HUDEP-2 (cell line): ENCODE measurements around the gene WNT3A.
"Not testable (repeated sequence)": the region's sequence is repeated elsewhere in the genome, so short reads cannot be mapped to it uniquely, and the experiment has no call there.

Experiments used
- DNase-seq, 76 experiments: peaks; one replicate each; lab custom pipeline; 2025; ENCODE audit not compliant: unreplicated experiment in 76 of 76; lab: John Stamatoyannopoulos, UW

The WNT3A gene, protein sequence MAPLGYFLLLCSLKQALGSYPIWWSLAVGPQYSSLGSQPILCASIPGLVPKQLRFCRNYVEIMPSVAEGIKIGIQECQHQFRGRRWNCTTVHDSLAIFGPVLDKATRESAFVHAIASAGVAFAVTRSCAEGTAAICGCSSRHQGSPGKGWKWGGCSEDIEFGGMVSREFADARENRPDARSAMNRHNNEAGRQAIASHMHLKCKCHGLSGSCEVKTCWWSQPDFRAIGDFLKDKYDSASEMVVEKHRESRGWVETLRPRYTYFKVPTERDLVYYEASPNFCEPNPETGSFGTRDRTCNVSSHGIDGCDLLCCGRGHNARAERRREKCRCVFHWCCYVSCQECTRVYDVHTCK

DNA sequence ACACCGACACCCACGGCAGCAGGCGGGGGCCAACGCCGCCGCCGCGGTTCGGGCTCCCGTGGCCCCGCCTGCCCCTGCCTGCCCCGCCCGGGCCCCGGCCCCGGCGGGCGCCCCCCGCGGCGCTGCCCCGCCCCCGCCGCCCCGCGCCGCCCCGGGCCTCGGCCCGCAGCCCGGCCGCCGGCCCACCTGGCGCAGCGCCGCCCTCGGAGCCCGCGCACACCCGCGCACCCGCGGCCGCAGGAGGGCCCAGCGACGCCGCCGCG is at the start of gene WNT3A:
Gene WNT3A, plus strand, starts transcription at position 213 of the 263 bp plus-strand sequence. CDS start 131 bp downstream, outside the sequence.
- no peak for DNase-seq

GRCh38 chr1:227958617-227959324 is 48.0 kb upstream of the WNT3A start:
- no peak for DNase-seq

DNA sequence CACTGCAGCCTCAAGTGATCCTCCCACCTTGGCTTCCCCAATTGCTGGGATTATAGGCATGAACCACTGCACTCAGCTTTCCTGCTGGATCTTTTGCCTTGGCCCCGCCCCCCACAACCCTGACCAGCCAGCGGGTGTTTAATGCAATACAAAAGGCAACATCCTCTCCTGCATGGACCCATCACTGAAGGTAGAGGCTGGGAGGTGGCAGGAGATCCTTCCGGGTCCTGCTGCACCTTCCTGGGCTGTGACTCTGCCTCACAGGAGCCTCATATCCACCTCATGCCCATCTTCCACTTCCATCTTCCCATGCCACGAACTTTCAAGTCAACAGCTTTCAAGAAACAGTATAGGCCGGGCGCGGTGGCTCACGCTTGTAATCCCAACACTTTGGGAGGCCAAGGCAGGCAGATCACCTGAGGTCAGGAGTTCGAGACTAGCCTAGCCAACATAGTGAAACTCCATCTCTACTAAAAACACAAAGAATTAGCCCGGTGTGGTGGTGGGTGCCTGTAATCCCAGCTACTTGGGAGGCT is 47.4 kb upstream of the WNT3A start:
- DNase-seq = no peak

- DNase-seq = no peak
Measured at GRCh38 chr1:227961651-227962466, 44.9 kb upstream of the WNT3A start.

GRCh38 chr1:227966733-227967132 is 40.1 kb upstream of the WNT3A start:
- not testable (repeated sequence) for DNase-seq

- DNase-seq = peak in 2 of 76 experiments; percentile 5 to 28
Measured at GRCh38 chr1:227967815-227968214, 39.0 kb upstream of the WNT3A start.

DNA sequence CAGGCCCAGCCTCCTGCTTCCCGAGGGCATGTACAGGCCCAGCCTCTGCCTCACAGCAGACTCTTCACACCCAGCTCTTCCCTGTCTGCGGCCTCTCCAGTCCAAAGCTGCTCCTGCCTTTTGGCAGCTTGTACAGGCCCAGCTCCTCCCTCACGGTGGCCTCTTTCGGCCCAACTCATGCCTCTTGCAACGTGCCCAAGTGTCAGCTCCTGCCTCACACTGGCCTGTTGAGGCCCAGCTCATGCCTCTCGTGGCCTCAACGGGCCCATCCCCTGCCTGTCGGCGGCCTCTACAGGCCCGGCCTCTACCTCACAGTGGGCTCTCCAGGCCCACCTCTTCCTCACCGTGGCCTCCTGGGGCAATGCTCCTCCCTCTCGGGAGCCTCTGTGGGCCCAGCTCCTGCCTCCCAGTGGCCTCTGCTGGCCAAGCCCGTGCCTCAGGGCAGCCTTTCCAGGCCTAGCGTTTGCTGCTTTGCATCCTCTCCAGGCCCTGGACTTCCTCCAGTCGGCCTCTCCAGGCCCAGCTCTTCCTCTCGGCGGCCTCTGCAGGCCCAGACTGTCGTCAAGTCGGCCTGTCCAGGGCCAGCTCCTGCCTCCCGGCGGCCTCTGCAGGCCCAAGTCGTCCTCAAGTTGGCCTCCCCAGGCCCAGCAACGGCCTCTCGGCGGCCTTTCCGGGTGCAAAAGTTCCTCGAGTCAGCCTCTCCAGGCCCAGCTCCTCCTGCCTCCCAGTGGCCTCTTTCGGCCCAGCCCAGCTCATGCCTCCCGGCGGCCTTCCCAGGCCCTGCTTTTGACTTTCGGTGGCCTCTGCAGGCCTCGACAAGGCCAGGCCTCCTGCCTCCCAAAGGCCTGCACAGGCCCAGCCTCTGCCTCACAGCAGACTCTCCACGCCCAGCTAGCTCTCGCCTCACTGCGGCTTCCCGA is 36.5 kb upstream of the WNT3A start:
- DNase-seq = not testable (repeated sequence)

- not testable (repeated sequence) for DNase-seq
Measured at GRCh38 chr1:227971216-227971615, 35.6 kb upstream of the WNT3A start.

DNA sequence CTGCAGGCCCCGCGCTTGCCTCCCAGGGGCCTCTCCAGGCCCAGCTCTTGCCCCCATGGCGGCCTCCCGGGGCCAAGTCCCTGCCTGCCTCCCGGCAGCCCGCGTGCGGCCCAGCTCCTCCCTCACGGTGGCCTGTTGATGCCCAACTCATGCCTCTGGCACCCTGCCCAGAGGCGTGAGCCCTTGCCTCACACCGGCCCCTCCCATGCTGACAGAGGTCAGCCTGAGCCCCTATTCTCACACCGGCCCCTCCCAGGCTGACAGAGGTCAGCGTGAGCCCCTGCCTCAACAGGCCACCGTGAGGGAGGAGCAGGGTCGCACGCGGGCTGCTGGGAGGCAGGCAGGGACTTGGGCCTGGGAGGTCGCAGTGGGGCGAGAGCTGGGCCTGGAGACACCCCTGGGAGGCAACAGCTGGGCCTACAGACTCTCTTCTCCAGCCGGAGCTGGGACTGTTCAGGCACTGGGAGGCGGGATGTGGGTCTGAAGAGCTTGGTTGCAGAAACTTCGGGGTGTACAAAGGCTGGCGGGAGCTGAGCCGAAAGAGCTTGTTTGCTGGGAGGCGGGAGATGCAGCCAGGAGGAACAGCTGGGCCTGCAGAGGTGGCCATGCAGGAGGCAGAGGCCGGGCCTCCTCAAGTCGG is 35.0 kb upstream of the WNT3A start:
- peak in 13 of 76 experiments; percentile 2 to 43 (median 13) for DNase-seq

- DNase-seq = not testable (repeated sequence)
Measured at GRCh38 chr1:227972283-227972679, 34.5 kb upstream of the WNT3A start.

GRCh38 chr1:227972843-227973374 is 33.9 kb upstream of the WNT3A start:
- DNase-seq = peak in 26 of 76 experiments; percentile 2 to 55 (median 21)

DNA sequence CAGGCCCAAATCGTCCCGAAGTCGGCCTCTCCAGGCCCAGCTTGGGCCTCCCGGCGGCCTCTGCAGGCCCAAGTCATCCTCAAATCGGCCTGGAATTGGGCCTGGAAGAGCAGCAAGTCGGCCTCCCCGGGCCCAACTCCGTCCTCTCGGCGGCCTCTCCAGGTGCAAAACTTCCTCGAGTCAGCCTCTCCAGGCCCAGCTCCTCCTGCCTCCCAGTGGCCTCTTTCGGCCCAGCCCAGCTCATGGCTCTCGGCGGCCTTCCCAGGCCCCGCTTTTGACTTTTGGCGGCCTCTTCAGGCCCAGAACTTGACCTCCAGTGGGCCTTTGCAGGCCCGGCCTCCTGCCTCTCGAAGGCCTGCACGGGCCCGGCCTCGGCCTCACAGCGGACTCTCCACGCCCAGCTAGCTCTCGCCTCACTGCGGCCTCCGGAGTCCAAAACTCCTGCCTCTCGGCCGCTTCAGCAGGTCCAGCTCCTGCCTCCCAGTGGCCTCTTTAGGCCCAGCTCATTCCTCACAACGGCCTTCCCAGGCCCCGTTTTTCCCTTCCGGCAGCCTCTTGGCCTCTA is 33.0 kb upstream of the WNT3A start:
- not testable (repeated sequence) for DNase-seq

- not testable (repeated sequence) for DNase-seq
Measured at GRCh38 chr1:227975583-227976283, 31.1 kb upstream of the WNT3A start.

GRCh38 chr1:227987181-227987580 is 19.6 kb upstream of the WNT3A start:
- DNase-seq = no peak

DNA sequence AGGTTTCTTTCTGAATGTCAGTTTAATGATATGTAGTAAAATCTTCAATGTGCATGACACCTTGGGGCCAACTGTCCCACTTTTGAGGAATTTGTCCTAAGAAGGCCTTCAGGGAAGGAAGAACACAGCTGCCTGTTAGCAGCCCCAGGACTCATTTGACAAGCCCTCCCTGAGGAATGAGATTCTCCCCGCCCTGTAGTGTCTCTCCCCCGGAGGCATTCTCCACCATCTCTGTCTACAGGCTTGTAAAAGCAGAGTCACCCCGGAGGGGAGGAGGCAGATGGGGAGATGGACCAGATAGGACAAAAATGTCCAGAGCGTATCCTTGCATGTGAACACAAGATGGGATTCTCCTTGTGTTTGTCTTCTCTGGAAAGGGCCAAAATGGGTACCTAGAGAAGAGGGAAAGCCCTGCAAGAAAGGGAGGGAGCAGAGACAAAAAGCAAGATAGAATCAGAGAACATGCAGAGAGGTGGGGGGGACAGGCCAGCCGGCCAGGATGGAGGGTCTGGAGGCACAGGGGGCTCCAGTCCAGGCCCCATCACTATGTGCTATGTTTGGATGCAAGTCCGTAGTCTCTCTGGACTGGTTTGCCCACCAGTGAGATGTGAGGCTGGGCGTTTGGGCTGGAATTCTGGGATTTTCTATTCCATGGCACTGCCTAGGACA is 12.0 kb upstream of the WNT3A start:
- no peak for DNase-seq

- no peak for DNase-seq
Measured at GRCh38 chr1:227996187-227996950, 10.4 kb upstream of the WNT3A start.
